Measurements from ENCODE around the gene XPO4. TPM values are rescaled to one million over a fixed set of nuclear protein-coding genes. Genes with fewer than 3 reads are reported as not detected.

The XPO4 gene
- total RNA-seq, 1 experiment from 2014 or later = 34.1 TPM

GRCh38 chr13:20808874-20809273, 93.7 kb downstream of the XPO4 start:
- H3K4me2 ChIP-seq (ENCODE audit: insufficient read depth, insufficient read length, low read length) = no peak overlapping the region
- no peaks in the 10 kb centered on the region for H3K79me2 ChIP-seq (ENCODE audit: insufficient read depth, low read length)
- no peaks in the 10 kb centered on the region for H3K9me3 ChIP-seq (ENCODE audit: control insufficient read depth, low read depth, low read length)
- no peaks in the 10 kb centered on the region for H3K4me1 Mint-ChIP-seq
- no peak overlapping the region for H3K27ac Mint-ChIP-seq
- no peak overlapping the region for H2AK5ac ChIP-seq (ENCODE audit: insufficient read length, low read length)
- H3K27me3 Mint-ChIP-seq (ENCODE audit: low read depth) = no peaks in the 10 kb centered on the region
- no peak overlapping the region for H3K18ac ChIP-seq (ENCODE audit: insufficient read length, low read depth, low read length)
- H2BK20ac ChIP-seq (ENCODE audit: low read depth, low read length, poor library complexity, severe bottlenecking) = no peak overlapping the region
- H3K4ac ChIP-seq (ENCODE audit: low read depth, low read length) = no peak overlapping the region
- no peak overlapping the region for H2BK5ac ChIP-seq (ENCODE audit: insufficient read length, low read length)
- H3K9ac ChIP-seq (ENCODE audit: extremely low read depth, insufficient read length, low read length) = no peak overlapping the region
- no peak overlapping the region for H2BK15ac ChIP-seq (ENCODE audit: low read depth, low read length)
- H3K23ac ChIP-seq (ENCODE audit: insufficient read length, low read depth, low read length) = no peak overlapping the region
- no peak overlapping the region for H3K56ac ChIP-seq (ENCODE audit: insufficient read length, low read depth, low read length)
- no peak overlapping the region for H4K91ac ChIP-seq (ENCODE audit: insufficient read length, low read depth, low read length)
- H3K79me1 ChIP-seq (ENCODE audit: insufficient read depth, low read depth, low read length, poor library complexity, severe bottlenecking) = no peaks in the 10 kb centered on the region
- DNase-seq = no peak
- H3K14ac ChIP-seq (ENCODE audit: insufficient read depth, low read length) = no peak overlapping the region
- peaks cover 17 to 31% (median 17%) of the 10 kb centered on the region in 3 experiments; a peak in 6 of 7 replicates for H3K36me3 Mint-ChIP-seq (ENCODE audit: insufficient read depth in 1 of 3, low read depth in 3 of 3)
- no peaks in the 10 kb centered on the region for H3K4me1 ChIP-seq (ENCODE audit: insufficient read depth, low read length)
- H4K20me1 ChIP-seq (ENCODE audit: control insufficient read depth, insufficient read depth, insufficient read length) = no peaks in the 10 kb centered on the region
- no peak overlapping the region for H3K27ac ChIP-seq (ENCODE audit: insufficient read length, low read depth, low read length)
- no CpG with 5 or more reads among the region's 4 CpGs for WGBS (ENCODE audit: extremely low coverage, insufficient read length, low lambda C conversion rate)
- no peaks in the 10 kb centered on the region for H3K23me2 ChIP-seq (ENCODE audit: insufficient read length, low read depth, low read length, poor library complexity, severe bottlenecking)
- H2AFZ ChIP-seq (ENCODE audit: low read length) = no peak overlapping the region
- no peak overlapping the region for H4K5ac ChIP-seq (ENCODE audit: insufficient read length, low read depth, low read length)
- no peak overlapping the region for H3T11ph ChIP-seq (ENCODE audit: low read length)
- TF ChIP-seq, protein P1, sequence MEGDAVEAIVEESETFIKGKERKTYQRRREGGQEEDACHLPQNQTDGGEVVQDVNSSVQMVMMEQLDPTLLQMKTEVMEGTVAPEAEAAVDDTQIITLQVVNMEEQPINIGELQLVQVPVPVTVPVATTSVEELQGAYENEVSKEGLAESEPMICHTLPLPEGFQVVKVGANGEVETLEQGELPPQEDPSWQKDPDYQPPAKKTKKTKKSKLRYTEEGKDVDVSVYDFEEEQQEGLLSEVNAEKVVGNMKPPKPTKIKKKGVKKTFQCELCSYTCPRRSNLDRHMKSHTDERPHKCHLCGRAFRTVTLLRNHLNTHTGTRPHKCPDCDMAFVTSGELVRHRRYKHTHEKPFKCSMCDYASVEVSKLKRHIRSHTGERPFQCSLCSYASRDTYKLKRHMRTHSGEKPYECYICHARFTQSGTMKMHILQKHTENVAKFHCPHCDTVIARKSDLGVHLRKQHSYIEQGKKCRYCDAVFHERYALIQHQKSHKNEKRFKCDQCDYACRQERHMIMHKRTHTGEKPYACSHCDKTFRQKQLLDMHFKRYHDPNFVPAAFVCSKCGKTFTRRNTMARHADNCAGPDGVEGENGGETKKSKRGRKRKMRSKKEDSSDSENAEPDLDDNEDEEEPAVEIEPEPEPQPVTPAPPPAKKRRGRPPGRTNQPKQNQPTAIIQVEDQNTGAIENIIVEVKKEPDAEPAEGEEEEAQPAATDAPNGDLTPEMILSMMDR (conservative IDR thresholded peaks at IDR 0.05) = no peak
- H3K4me3 Mint-ChIP-seq = no peak overlapping the region
- H2BK12ac ChIP-seq (ENCODE audit: insufficient read length, low read depth, low read length) = no peak overlapping the region
- no peak overlapping the region for H4K8ac ChIP-seq (replicated peaks; ENCODE audit: insufficient read length, low read depth, low read length)
- no peaks in the 10 kb centered on the region for H3K27me3 ChIP-seq (ENCODE audit: insufficient read depth, low read length)
- H3K9me3 Mint-ChIP-seq = no peaks in the 10 kb centered on the region
- H2BK120ac ChIP-seq (ENCODE audit: low read depth, low read length, poor library complexity, severe bottlenecking) = no peak overlapping the region

Measured in H9 (cell line).